Liver (tissue), 9 donors: ENCODE results near the gene ITPKB. TPM values are rescaled to one million over a fixed set of nuclear protein-coding genes. Genes with fewer than 3 reads are reported as not detected.

ENCODE experiments used
- DNase-seq: peaks from one replicate; pipeline ENCODE4 v3.0.0-alpha.2; 2017; ENCODE audit warnings: low spot score
- H3K27ac ChIP-seq, 2 donors: one replicate each; pipeline ENCODE4 v1.7.0; 2013; ENCODE audit warnings: inconsistent platforms in 2 of 2, low read length in 2 of 2, control low read depth in 1 of 2, low read depth in 1 of 2, mild to moderate bottlenecking in 1 of 2
- H3K27me3 ChIP-seq, 4 donors: one replicate each; pipeline versions ENCODE4 v1.6.1 to v1.7.0; 2013; ENCODE audit warnings: low read length in 3 of 4, inconsistent platforms in 1 of 4, mild to moderate bottlenecking in 1 of 4, moderate library complexity in 1 of 4; ENCODE audit not compliant: control insufficient read depth in 4 of 4, insufficient read depth in 4 of 4
- H3K36me3 ChIP-seq, 4 donors: one replicate each; pipeline versions ENCODE4 v1.6.1 to v1.7.0; 2013; ENCODE audit warnings: low read length in 3 of 4, mild to moderate bottlenecking in 3 of 4, low read depth in 1 of 4, moderate library complexity in 1 of 4; ENCODE audit not compliant: control insufficient read depth in 4 of 4, insufficient read depth in 3 of 4
- H3K4me1 ChIP-seq, 4 donors: one replicate each; pipeline versions ENCODE4 v1.6.1 to v1.7.0; 2013; ENCODE audit warnings: low read length in 3 of 4, mild to moderate bottlenecking in 3 of 4, moderate library complexity in 1 of 4; ENCODE audit not compliant: control insufficient read depth in 4 of 4, insufficient read depth in 4 of 4
- H3K4me3 ChIP-seq, 3 donors: one replicate each; pipeline versions ENCODE4 v1.6.1 to v1.7.0; 2013; ENCODE audit warnings: low read length in 3 of 3, control low read depth in 1 of 3, low read depth in 1 of 3, mild to moderate bottlenecking in 1 of 3
- H3K9ac ChIP-seq, 2 donors: one replicate each; pipeline ENCODE4 v1.7.0; 2013; ENCODE audit warnings: low read length in 2 of 2, mild to moderate bottlenecking in 2 of 2, moderate library complexity in 2 of 2, control low read depth in 1 of 2, low read depth in 1 of 2
- H3K9me3 ChIP-seq, 4 donors: one replicate each; pipeline versions ENCODE4 v1.6.1 to v1.7.0; 2013; ENCODE audit warnings: low read length in 3 of 4; ENCODE audit not compliant: control insufficient read depth in 4 of 4
- CTCF ChIP-seq: fragments of 150-350 bp; IDR thresholded peaks from 2 replicates; pipeline ENCODE4 v1.5.1; 2017; ENCODE audit warnings: improper control_type of control experiment, low read depth, low read length; ENCODE audit not compliant: missing input control
- FOXA1 ChIP-seq: IDR thresholded peaks from 2 replicates; pipeline ENCODE4 v1.6.1; 2016; ENCODE audit warnings: antibody characterized with exemption
- HNF4A ChIP-seq, 2 donors: conservative IDR thresholded peaks; 2 replicates each; pipeline ENCODE4 v1.6.1; 2016; ENCODE audit warnings: antibody characterized with exemption in 2 of 2, mild to moderate bottlenecking in 2 of 2
- JUND ChIP-seq, 2 donors: IDR thresholded peaks; 2 replicates each; pipeline ENCODE4 v1.6.1; 2016; ENCODE audit warnings: antibody characterized with exemption in 2 of 2
- MAX ChIP-seq: IDR thresholded peaks from 2 replicates; pipeline ENCODE4 v1.6.1; 2016; ENCODE audit warnings: antibody characterized with exemption
- REST ChIP-seq: IDR thresholded peaks from 2 replicates; pipeline ENCODE4 v1.6.1; 2016; ENCODE audit warnings: antibody characterized with exemption, mild to moderate bottlenecking
- SP1 ChIP-seq: IDR thresholded peaks from 2 replicates; pipeline ENCODE4 v1.6.1; 2018; ENCODE audit warnings: antibody characterized with exemption, mild to moderate bottlenecking
- YY1 ChIP-seq: IDR thresholded peaks from 2 replicates; pipeline ENCODE4 v1.6.1; 2016; ENCODE audit warnings: antibody characterized with exemption, mild to moderate bottlenecking
- ZBTB33 ChIP-seq: IDR thresholded peaks from 2 replicates; pipeline ENCODE4 v1.6.1; 2016; ENCODE audit warnings: antibody characterized with exemption
- WGBS: extraction: QIAGEN DNeasy Blood & Tissue Kit; methylation state at CpG from one replicate; pipeline ENCODE4 v1.1.7; 2013; 5-methylcytosine and 5-hydroxymethylcytosine counted together
- polyA plus RNA-seq, 2 donors: library from polyadenylated mRNA; stranded (reverse) in 1 of 2; unstranded in 1 of 2; fragments of 200-250 nt in 1 of 2; fragments of >200 nt in 1 of 2; fragmentation: Nextera tagmentation in 1 of 2; extraction: Ambion mirVana in 1 of 2; gene quantifications; one replicate each; pipeline versions ENCODE4 v1.2.1 to v1.2.3, GENCODE V29; 2013 to 2015
- total RNA-seq, 2 donors: library from RNA; depleted of rRNA; stranded (reverse); fragments of >200 nt; gene quantifications; one replicate each; pipeline ENCODE4 v1.2.3, GENCODE V29; 2014
- donor health status: healthy.
- donor health status: healthy.
- donor health status: healthy.
- donor health status: healthy.
- donor health status: healthy.

ITPKB gene
- total and polyA plus RNA-seq, 4 donors: 0.61 to 5.8 (median 3.7) TPM

- TF ChIP-seq ZBTB33 (no peak), FOXA1 (no peak)
- 83% methylated on average over 4 of the region's 4 CpGs for WGBS
- H3K4me3 ChIP-seq: no peak overlapping the region
- H3K27me3 ChIP-seq: no peaks in the 10 kb centered on the region
- peaks cover 0 to 1% (median 0%) of the 10 kb centered on the region in 4 donors for H3K9me3 ChIP-seq
- H3K4me1 ChIP-seq: peaks cover 0 to 5% (median 2%) of the 10 kb centered on the region in 4 donors
- peaks cover 0 to 3% (median 0%) of the 10 kb centered on the region in 4 donors for H3K36me3 ChIP-seq
- H3K27ac ChIP-seq: no peak overlapping the region
- no peak overlapping the region for H3K9ac ChIP-seq
- DNase-seq: no peak
Measured at GRCh38 chr1:226709953-226710352, 29.1 kb downstream of the ITPKB start.

- peaks cover 0 to 5% (median 3%) of the 10 kb centered on the region in 4 donors for H3K4me1 ChIP-seq
- peaks cover 0 to under 1% (median 0%) of the 10 kb centered on the region in 4 donors for H3K9me3 ChIP-seq
- DNase-seq: no peak
- no peak overlapping the region for H3K4me3 ChIP-seq
- 67% methylated on average over 5 of the region's 5 CpGs for WGBS
- H3K27ac ChIP-seq: no peak overlapping the region
- H3K27me3 ChIP-seq: no peaks in the 10 kb centered on the region
- TF ChIP-seq HNF4A (conservative IDR thresholded peaks at IDR 0.05): no peak
- TF ChIP-seq REST: no peak
- no peak for TF ChIP-seq SP1
- TF ChIP-seq CTCF: no peak
- no peak for TF ChIP-seq JUND (IDR thresholded peaks at IDR 0.05)
- TF ChIP-seq MAX: no peak
- TF ChIP-seq ZBTB33: no peak
- TF ChIP-seq YY1: no peak
- peaks cover 0 to 3% (median 0%) of the 10 kb centered on the region in 4 donors for H3K36me3 ChIP-seq
- H3K9ac ChIP-seq: no peak overlapping the region
Measured at GRCh38 chr1:226708967-226709396, 30.1 kb downstream of the ITPKB start.
